GM19455 (cell line): ENCODE data around the gene CAMSAP1.

Source experiments
- ATAC-seq: cut with Tn5 transposase; IDR thresholded peaks from one replicate; pipeline ENCODE4 v1.9.1; 2021; ENCODE audit not compliant: unreplicated experiment

Gene CAMSAP1

DNA sequence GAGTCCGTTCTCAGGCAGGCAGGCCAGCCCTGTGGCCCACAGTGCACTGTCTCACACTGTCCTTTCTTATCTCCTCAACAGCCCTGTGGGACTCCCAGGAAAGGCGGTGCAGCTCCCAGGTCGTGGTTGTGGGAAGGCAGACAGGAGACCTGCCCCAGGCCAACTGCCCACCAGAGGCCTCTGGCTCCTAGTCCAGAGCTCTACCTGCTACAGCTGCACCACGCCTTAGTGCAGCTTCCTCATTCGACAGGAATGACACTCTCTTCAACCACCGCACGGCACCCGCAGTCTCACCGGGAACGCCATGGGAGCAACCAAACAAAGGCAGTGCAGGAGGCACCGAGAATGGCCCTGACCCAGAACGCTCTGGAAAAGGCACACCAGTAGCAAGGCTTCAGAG is 25.3 kb downstream of the CAMSAP1 start:
- ATAC-seq, result no peak

DNA sequence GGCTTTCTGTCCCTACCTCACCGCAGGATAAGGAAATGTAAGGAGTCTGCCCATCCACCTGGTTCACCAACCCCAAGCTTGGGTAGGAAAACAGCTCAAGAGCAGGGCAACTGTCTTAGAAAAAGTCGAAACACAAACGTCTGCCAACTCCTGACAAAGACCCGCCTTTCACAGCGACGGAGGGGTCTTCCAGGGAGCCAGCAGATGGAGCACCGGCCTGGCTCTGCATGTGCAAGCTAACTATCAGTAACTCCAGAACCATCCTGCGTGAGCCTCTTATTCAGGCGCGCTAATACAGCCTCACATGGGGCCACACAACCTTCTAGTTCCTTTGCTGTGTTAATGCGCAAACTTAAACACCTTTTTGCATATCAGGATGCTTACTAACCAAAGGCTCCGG is 26.9 kb downstream of the CAMSAP1 start:
- no peak for ATAC-seq

DNA sequence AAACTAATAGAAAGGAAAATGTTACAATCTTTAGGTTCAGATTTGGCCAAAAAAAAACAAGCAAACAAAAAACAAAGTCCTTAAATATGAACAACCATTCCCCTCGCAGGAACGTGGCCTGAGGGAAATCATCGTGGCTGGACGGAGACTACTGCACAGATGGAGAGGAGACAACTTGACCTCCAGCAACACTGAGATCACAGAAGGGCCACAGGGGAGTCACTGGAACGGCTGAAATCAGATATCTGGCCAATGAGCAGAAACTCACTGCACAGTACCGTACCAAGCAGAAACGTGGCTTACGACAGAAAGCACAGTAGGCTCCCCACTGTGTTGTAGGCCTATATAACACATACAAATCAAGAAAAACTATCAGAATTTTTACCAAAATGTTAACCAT is 27.7 kb downstream of the CAMSAP1 start:
- no peak for ATAC-seq

DNA sequence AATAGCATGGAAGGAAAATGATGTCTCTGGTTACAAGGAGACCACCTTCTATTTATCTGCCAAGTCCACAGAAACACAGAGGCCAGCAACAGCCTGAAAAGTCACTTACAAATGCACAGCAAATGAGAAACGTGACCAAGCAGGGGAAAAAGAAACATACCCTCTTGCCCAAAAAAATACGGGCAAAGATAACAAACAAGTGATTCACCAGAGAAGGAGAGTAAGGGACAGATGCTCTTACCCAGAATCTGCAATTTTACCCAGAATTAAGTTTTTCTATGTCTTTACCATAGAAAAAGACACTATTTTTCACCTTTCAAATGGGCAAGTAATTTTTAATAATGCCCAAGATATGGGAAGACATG is 28.1 kb downstream of the CAMSAP1 start:
- ATAC-seq, result no peak

GRCh38 chr9:135878528-135879236 is 28.7 kb downstream of the CAMSAP1 start:
- ATAC-seq, result no peak

DNA sequence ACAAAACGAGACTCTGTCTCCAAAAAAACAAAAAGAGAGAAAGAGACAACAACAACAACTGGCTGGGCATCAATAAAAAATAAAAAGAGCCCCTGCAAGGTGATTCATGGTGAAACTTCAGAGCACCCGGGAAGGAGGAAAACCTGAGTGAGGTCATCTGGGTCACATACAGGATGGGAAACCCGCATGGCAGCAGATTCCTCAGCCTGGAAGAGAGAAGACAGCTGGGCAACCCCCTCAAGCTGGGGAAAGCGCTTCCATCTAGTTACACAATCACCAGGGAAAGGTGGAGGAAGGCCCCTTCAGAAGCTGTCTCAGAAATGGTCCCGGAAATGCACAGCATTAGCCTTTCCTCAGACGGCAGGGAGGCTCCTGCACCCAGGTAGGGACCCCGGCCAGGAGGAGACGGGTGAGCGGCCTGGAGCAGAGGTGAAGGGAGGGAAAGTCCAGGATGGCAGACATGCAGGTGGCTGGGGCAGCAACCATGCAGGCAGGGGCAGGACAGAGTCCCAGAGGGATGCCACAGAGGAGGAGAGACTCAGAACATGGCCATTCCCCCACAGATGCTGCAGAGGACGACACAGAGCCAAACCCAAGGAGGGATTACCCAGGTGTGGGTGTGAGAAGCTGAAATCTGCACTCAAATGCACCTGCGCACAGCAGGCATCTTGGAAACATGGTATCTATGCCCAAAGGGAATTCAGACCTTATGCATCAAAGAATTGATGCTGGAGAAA is 29.4 kb downstream of the CAMSAP1 start:
- no peak for ATAC-seq

GRCh38 chr9:135876936-135877335 is 30.4 kb downstream of the CAMSAP1 start:
- ATAC-seq, result no peak

- ATAC-seq, result no peak
These were observed 32.5 kb downstream of the CAMSAP1 start for GRCh38 chr9:135874859-135875258.

DNA sequence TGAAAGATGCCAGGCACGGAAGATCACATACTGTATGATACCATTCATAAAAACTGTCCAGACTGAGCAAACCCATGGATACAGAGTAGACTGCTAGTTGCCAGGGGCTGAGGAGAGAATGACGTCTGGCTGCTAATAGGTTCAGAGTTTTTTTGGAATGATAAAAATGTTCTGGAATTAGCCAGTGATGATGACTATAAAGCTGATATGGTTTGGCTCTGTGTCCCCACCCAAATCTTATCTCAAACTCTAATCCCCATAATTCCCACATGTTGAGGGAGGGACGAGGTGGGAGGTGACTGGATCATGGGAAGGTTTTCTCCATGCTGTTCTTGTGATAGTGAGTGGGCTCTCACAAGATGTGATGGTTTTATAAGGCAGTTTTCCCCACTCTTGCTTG is 37.4 kb downstream of the CAMSAP1 start:
- ATAC-seq, result no peak

GRCh38 chr9:135865531-135865930 is 41.8 kb downstream of the CAMSAP1 start:
- ATAC-seq, result no peak

DNA sequence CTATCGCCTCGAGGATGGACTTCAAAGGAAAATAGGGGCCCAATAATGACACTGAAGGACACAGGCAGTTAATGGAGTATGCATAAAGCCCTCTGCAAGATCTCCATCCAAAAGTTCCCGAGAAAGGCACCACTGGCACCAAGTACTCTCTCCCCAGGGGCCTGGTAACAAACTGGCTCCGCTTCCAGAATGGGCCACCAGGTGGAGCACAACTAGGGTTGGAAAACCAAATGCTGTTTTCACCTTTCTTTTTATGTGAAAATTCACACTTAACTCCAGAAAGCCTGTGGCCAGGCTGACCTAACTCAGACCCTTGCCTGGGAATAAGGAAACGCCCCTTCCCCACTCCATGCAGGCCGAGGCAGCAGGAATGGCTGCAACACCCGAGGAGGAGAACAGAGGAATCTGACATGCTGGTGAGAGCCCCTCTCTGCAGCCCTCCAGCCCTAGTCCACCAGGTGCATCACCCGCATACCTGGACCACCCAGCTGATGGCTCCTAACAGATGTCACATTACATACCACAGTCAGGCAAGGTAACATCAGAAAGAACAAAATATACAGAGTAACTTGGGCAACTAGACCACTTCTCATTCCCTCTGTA is 42.8 kb downstream of the CAMSAP1 start:
- no peak for ATAC-seq

GRCh38 chr9:135862809-135863208 is 44.5 kb downstream of the CAMSAP1 start:
- no peak for ATAC-seq

DNA sequence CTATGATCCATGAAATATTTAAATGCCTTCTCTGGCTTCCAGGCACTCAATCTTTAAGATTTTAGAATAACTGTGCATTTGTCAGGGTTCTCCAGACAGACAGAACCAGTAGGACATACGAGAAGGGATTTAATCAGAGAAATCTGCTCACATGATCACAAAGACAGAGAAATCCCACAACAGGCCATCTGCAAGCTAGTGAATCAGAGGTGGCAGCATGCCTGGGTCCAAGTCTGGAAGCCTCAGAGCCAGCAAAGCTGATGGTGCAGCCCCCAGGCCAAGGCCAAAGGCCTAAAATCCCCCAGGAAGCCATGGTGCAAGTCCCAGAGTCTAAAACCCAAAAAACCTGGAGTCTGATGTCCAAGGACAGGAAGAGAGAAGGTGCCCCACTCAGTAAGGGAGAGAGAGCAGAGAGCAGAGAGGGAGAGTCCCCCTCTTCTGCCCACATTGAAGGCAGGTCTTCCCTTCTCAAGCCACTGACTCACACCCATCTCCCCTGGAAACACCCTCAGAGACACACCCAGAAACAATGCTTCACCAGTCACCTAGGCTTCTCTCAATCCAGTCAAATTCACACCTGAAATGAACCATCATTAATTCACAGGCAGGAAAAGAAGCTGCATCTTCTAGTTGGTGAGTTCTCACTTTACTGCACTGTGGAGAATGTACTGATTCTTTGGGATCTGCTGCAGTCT is 48.7 kb downstream of the CAMSAP1 start:
- no peak for ATAC-seq

DNA sequence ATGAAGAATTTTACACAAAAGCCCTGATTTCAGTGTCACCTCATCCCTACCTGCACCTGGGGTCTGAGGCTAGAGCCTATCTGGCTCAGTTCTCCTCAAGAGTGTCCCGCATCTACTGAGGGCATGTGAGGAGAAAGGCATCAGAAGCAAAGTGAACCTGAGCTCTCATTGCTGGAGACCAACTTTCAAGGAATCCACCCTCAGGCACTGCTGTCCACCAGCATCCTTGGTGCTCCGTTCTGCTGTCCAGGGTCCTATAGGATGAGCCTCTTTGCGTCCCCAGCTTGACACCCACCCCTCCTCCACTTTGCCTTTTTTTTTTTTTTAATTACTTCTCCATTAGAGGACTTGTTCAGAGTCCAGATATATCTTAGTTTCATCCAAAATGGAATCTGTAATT is 49.5 kb downstream of the CAMSAP1 start:
- ATAC-seq, result no peak

- no peak for ATAC-seq
These were observed 50.0 kb downstream of the CAMSAP1 start for GRCh38 chr9:135857371-135857786.

GRCh38 chr9:135851748-135852147 is 55.6 kb downstream of the CAMSAP1 start:
- ATAC-seq, result no peak

GRCh38 chr9:135850737-135851136 is 56.6 kb downstream of the CAMSAP1 start:
- ATAC-seq, result no peak

DNA sequence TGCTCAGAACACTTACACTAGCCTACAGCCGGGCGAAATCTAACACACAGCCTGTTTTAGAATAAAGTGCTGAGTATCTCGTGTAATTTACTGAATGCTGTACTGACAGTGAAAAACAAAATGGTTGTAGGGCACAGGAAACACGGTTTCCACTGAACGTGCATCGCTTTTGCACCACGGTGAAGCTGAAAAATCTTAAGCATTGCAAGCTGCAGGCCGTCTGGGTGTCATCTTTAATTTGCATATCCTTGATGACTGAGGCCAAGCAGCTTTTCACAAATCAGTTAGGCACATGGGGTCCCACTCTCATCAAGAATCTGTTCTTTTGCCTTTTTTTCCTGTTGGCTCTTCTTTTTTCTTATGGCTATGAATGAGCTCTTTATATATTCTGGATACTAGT is 58.2 kb downstream of the CAMSAP1 start:
- no peak for ATAC-seq

DNA sequence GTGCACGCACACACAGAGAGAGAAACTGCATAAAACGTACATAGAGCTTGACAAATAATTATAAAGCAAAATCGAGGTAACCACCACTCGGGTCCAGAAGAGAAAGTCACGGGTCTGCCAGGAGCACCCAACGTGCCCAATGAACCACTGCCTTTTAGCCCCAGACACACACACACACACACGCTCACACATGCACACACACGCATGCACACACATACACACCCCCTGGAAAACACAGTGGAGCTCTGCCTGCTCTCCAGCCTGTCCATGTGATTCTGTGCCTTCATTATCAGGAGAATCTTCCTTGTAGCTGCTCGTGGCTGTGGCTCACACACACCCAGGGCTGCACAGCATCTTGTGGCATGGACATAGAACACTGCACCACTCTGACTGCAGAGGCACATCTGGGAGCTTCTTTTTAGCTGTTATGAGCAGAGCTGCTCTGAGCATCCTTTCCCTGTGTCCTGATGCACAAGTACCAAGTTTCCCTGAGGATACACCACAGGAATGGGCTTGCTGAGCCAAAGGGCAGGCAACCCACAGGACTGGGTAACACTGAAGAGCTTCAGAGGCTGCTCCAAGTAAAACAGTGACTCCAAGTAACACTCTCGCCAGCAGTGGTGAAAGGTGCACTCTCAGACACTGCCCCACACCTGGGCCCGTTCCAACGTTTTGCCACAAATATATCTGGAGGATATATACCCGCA is 58.9 kb downstream of the CAMSAP1 start:
- no peak for ATAC-seq

GRCh38 chr9:135847833-135848232 is 59.5 kb downstream of the CAMSAP1 start:
- ATAC-seq, result no peak

DNA sequence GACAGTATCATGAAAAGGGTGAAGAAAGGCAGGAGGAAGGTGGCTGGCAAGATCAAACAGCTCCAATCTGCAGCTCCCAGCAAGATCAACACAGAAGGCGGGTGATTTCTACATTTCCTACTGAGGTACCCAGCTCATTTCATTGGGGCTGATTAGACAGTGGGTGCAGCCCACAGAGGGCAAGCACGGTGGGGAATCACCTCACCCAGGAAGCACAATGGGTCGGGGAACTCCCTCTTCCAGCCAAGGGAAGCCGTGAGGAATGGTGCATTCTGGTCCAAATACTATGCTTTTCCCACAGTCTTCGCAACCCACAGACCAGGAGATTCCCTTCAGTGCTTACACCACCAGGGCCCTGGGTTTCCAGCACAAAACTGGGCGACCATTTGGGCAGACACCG is 66.8 kb downstream of the CAMSAP1 start:
- no peak for ATAC-seq
